GM19238 (cell line): ENCODE data around the gene CAMK1G.

Experiments used
- DNase-seq: peaks from one replicate; pipeline ENCODE4 v3.0.0; 2011; ENCODE audit warnings: low spot score; ENCODE audit not compliant: insufficient read length

The CAMK1G gene

DNA sequence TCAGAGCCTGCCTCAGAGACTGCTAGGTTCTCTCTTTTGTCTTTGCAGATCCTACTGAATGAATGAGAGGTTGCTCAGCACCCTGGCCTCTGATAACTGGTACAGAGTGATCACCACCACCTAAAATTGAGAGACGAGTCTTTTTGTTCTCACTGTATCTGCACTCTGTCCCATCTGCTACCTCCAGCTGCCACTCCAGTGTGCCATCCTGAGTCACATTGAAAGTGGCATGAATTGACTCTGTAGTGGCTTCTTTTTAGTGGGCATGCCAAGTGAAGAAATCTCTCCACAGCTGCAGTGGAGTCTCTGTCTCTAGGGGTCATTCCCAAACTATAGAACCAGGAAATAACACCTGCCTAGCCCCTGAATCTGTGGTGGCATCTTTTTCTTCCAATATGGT, 14.7 kb downstream of the CAMK1G start:
- DNase-seq = no peak

DNA sequence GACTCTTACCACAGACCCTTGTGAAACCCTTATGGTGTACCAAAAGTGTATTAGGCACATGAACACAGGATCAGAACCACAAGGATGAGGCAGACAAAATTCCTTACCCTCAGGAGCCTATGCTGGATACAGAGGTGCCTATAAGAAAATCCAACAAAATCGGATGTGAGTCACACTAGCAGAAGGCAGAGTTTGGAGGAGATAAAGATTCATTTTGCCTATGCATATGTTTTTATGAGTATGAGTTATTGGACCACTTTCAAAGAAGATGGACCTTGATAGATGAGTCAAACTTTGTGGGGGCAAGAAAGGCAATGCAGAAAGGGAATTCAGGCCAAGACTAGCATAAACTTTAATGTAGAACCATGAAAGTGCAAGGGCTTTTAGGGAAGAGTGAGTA, 17.0 kb downstream of the CAMK1G start:
- no peak for DNase-seq

GRCh38 chr1:209601809-209602657, 18.5 kb downstream of the CAMK1G start:
- no peak for DNase-seq

- DNase-seq = no peak
Observed at GRCh38 chr1:209603877-209604276, 20.4 kb downstream of the CAMK1G start.

GRCh38 chr1:209607102-209607794, 23.7 kb downstream of the CAMK1G start:
- DNase-seq = peak; percentile 37

DNA sequence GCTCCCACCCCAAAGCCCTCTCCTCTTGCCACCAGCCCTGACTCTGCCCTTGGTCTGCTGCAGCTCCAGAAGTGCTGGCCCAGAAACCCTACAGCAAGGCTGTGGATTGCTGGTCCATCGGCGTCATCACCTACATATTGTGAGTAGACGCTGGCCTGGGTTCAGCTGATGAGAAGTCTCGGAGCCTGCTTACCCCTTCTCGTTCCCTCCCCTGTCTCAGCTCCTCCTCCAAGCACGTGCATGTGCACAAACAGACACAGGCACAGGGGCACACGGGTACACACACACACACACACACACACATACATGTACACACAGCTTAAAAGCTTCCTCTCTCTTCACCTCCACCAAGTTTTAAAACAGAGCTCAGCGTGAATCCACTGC, 24.3 kb downstream of the CAMK1G start:
- no peak for DNase-seq

DNA sequence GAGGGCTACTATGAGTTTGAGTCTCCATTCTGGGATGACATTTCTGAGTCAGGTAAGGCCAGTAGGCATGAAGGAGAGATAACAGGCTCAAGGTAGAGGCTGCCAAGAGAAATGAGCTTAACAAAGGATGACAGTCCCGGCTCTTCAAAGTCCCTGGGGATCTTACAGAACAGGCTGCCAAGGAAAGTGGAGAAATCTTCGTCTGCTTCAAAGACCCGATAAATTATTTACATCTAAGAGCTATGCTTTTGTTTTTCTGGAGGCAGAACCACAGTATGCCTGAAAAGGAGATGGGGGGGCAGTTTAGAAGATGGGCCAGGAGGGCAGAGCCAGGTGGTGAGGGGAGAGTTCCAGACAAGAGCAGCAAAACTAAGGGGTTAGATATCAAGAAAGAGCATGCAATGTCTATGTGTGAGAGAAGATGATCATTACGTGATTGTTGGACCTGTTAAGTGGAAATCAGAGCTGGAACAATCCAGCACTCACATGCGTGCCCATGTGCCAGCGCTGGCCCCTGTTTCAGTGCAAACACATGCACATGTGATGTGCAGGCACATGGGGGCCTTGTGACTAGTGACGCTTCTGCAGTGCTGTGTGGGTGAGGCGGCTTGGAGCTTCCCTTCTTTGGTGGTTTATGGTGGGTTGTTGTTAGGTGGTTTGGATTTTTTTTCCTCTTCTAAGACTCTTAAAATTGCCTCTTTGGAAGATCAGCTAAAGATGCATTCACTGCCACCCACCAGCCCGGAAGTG, 25.7 kb downstream of the CAMK1G start:
- no peak for DNase-seq

GRCh38 chr1:209609791-209610630, 26.5 kb downstream of the CAMK1G start:
- DNase-seq = no peak

- DNase-seq = no peak
Observed at GRCh38 chr1:209610631-209610905, 27.1 kb downstream of the CAMK1G start.

GRCh38 chr1:209611771-209612570, 28.5 kb downstream of the CAMK1G start:
- DNase-seq = no peak

GRCh38 chr1:209612646-209613399, 29.3 kb downstream of the CAMK1G start:
- no peak for DNase-seq

DNA sequence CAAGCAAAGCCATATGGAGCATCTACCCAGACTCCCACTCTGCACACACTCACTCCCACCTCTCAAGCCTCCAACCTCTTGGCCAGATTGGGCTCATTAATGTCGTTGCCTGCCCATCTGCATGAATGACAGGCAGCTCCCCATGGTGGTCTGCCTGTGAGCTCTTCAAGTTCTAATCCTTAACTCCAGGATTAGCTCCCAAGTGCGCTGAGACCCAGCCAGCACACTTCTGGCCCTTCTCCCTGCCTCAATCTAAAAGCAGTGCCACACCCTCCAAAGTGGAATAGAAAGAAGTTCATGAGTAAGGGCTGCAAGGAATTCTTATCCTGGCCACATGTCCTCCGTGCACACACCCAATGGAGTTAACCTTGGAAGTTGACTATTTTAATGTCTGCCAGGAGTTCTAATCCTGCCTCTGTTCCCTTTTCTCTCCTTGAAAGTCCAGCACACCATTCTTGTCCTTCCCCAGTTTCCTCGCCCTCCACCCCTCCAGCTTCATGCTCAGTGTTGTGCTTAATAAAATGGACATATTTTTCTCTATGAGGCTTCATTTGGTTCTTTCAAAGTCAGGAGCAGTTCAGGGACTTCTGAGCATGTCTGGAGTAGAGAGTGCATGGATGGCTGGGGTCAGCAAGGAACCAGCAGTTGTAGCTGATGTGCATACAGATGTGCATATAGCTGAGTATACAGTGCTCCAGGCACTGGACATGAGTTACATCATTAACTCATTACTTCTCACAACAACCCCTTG, 30.1 kb downstream of the CAMK1G start:
- no peak for DNase-seq

DNA sequence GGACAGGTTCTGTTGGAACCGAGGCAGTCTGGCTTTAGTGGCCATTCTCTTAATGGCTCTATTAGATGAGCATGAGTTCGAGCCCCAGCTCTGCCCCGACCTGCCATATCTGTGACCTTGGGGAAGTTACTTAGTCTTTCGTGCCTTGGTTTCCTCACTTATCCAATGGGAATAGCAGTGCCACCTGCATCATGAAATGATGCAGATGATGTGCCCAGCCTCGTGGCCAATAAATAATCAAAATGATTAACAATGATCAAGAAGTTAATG, 30.6 kb downstream of the CAMK1G start:
- DNase-seq = no peak

DNA sequence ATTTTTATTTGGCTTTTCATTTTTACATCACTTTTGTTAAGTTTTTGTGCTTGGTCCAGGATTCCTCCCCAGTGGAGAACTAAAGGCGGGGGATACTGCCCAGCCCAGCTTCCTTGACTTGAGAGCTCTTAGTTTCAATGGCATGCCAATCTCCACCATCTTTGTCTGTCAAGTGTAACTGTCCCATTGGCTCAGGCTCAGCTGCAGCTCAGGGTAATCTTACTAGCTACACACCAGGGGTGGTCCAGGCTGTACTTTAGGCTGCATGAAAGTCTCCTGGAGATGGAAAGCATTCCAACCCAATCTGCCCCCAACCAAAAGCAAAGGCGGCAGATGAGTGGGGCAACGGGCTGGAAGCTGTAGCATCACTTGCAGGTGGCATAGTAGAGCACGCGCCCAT, 31.4 kb downstream of the CAMK1G start:
- DNase-seq = no peak

GRCh38 chr1:209616366-209617046, 33.0 kb downstream of the CAMK1G start:
- no peak for DNase-seq

DNA sequence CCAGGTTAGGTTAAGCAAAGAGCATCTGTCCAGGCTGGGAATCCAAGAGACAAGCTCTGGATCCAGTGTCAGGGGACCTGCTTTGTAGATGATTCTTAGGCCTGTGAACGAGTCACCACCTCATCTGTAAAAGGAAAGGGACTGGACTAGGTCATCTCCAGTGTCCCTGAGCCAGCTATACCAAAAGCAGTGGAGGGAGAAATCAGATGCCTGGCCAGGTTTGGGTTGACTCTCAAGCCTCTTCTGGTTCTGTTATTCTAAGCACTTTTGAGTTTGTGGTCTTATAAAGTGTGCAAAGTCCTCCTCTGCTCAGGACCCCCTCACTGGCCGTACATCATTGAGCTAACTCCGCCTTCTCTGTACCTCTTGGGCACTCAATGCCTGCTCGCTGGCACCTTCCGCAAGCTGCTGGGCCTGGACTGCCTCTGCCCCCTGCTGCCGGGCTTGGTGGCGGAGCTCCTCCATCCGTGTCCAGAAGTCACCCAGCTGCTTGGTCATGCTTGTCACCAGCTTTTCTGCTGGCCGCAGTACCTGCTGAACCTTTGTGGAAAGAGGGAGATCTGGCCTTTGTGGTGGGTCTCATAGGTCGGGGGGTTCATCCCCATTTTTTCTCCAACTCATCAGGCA, 33.6 kb downstream of the CAMK1G start:
- DNase-seq = no peak

DNA sequence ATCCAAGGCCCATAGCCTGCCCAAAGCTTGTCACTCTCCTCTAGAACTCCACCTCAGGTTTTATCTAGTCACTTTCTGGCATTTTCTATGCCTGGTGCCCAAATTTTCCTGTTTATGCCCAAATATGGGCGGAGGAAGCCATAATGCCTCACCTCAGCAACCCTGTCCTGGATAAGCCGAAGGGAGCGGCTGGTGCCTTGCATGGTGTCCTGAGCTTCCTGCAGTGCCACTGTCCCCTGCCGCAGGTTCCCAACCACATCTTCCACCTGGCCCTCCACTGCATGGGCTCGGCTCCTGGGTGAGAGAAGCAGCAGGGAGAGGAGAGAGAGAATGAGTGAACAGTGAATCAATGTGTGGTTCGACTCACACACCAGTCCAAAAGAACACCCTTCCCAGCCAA, 34.2 kb downstream of the CAMK1G start:
- no peak for DNase-seq

- DNase-seq = no peak
Observed at GRCh38 chr1:209618291-209618690, 34.8 kb downstream of the CAMK1G start.
